ENCODE results near the gene C16orf74. TPM values are rescaled to one million over a fixed set of nuclear protein-coding genes. Genes with fewer than 3 reads are reported as not detected.

C16orf74 gene
- total RNA-seq, 1 donor from 2014 or later, result 4.7 TPM

DNA sequence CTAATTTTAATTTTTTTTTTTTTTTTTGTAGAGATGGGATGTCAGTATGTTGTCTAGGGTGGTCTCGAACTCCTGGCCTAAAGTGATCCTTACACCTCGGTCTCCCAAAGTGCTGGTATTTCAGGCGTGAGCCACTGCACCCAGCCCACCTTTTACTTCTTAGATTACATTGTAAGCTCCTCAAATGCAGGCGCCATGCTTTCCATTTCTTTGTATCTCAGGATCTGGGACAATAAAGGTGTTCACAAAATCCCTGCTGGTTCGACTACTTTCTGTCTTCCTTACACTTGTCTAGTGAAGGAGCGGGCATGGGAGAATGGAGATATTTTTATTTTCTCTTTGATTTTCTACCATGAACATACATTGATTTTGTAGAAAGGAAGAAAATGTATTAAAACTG, 23.2 kb upstream of the C16orf74 start:
- no peaks in the 10 kb centered on the region for H3K27me3 Mint-ChIP-seq (ENCODE audit: low read depth, unreplicated experiment)
- FAIRE-seq, result no peak

DNA sequence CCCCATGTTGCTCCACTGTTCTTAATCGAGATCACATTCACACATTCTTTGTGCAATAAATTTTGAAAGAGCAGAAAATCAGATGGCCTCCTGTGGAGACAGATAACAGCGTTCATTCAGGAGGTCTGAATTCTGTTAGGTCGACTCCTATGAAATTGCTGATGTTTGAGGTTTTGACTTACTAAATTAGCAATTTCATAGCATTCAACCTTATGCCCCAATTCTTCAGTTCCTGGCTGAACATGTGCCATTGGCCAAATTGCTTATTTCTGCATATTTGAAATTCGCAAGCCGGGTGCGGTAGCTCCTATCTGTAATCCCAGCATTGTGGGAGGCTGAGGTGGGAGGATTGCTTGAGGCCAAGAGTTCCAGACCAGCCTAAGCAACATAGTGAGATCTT, 22.1 kb upstream of the C16orf74 start:
- no peak overlapping the region for H3K4me2 ChIP-seq (ENCODE audit: low read length)
- no peak overlapping the region for H3K9ac ChIP-seq (ENCODE audit: low read length)
- TF ChIP-seq EZH2 (IDR thresholded peaks at IDR 0.05; ENCODE audit: insufficient read depth, low read length), result no peak
- TF ChIP-seq, protein P1, sequence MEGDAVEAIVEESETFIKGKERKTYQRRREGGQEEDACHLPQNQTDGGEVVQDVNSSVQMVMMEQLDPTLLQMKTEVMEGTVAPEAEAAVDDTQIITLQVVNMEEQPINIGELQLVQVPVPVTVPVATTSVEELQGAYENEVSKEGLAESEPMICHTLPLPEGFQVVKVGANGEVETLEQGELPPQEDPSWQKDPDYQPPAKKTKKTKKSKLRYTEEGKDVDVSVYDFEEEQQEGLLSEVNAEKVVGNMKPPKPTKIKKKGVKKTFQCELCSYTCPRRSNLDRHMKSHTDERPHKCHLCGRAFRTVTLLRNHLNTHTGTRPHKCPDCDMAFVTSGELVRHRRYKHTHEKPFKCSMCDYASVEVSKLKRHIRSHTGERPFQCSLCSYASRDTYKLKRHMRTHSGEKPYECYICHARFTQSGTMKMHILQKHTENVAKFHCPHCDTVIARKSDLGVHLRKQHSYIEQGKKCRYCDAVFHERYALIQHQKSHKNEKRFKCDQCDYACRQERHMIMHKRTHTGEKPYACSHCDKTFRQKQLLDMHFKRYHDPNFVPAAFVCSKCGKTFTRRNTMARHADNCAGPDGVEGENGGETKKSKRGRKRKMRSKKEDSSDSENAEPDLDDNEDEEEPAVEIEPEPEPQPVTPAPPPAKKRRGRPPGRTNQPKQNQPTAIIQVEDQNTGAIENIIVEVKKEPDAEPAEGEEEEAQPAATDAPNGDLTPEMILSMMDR (IDR thresholded peaks at IDR 0.05; ENCODE audit: insufficient read depth, low read depth, low read length), result no peak
- Mint-ChIP-seq H3K36me3 (ENCODE audit: low read depth, unreplicated experiment) (peaks cover 7% of the 10 kb centered on the region), H3K4me3 (ENCODE audit: unreplicated experiment) (no peak overlapping the region), H3K27me3 (ENCODE audit: low read depth, unreplicated experiment) (no peaks in the 10 kb centered on the region), H3K4me1 (ENCODE audit: low read depth, unreplicated experiment) (peaks cover 6% of the 10 kb centered on the region), H3K27ac (ENCODE audit: unreplicated experiment) (no peak overlapping the region), H3K9me3 (ENCODE audit: unreplicated experiment) (no peaks in the 10 kb centered on the region)
- H3K4me1 ChIP-seq (ENCODE audit: insufficient read depth, low read length), result peaks cover 8% of the 10 kb centered on the region
- DNase-seq (ENCODE audit: low read depth) (no peak), FAIRE-seq (no peak)
- no peaks in the 10 kb centered on the region for H3K9me3 ChIP-seq (ENCODE audit: insufficient read depth, low read depth, low read length)
- H3K36me3 ChIP-seq (ENCODE audit: insufficient read depth, low read length), result peaks cover 7% of the 10 kb centered on the region
- no peaks in the 10 kb centered on the region for H3K27me3 ChIP-seq (ENCODE audit: insufficient read depth, low read length)
- no peaks in the 10 kb centered on the region for H3K79me2 ChIP-seq (ENCODE audit: insufficient read depth, low read length)
- no peak overlapping the region for H3K27ac ChIP-seq (ENCODE audit: low read depth, low read length)
- H3K4me3 ChIP-seq (ENCODE audit: insufficient read depth, low read depth, low read length), result no peak overlapping the region
- H4K20me1 ChIP-seq (ENCODE audit: insufficient read depth, low read length), result peaks cover 8% of the 10 kb centered on the region
- H2AFZ ChIP-seq (ENCODE audit: low read depth, low read length), result no peak overlapping the region

More for the DNA sequence above, 23.2 kb upstream of the C16orf74 start:
- H3K79me2 ChIP-seq (ENCODE audit: insufficient read depth, low read length), result no peaks in the 10 kb centered on the region
- H3K36me3 Mint-ChIP-seq (ENCODE audit: low read depth, unreplicated experiment), result peaks cover 7% of the 10 kb centered on the region
- peaks cover 16% of the 10 kb centered on the region for H3K36me3 ChIP-seq (ENCODE audit: insufficient read depth, low read length)
- H3K4me3 Mint-ChIP-seq (ENCODE audit: unreplicated experiment), result no peak overlapping the region
- peaks cover 12% of the 10 kb centered on the region for H4K20me1 ChIP-seq (ENCODE audit: insufficient read depth, low read length)
- no peak overlapping the region for H3K27ac Mint-ChIP-seq (ENCODE audit: unreplicated experiment)
- H3K27ac ChIP-seq (ENCODE audit: low read depth, low read length), result no peak overlapping the region
- no peak overlapping the region for H3K4me2 ChIP-seq (ENCODE audit: low read length)
- H3K4me1 ChIP-seq (ENCODE audit: insufficient read depth, low read length), result peaks cover 10% of the 10 kb centered on the region
- TF ChIP-seq, protein P1 (IDR thresholded peaks at IDR 0.05; ENCODE audit: insufficient read depth, low read depth, low read length), result no peak
- TF ChIP-seq EZH2 (IDR thresholded peaks at IDR 0.05; ENCODE audit: insufficient read depth, low read length), result no peak
- H3K9ac ChIP-seq (ENCODE audit: low read length), result no peak overlapping the region
- H3K4me1 Mint-ChIP-seq (ENCODE audit: low read depth, unreplicated experiment), result peaks cover 15% of the 10 kb centered on the region
- H2AFZ ChIP-seq (ENCODE audit: low read depth, low read length), result no peak overlapping the region
- no peaks in the 10 kb centered on the region for H3K9me3 ChIP-seq (ENCODE audit: insufficient read depth, low read depth, low read length)
- no peaks in the 10 kb centered on the region for H3K27me3 ChIP-seq (ENCODE audit: insufficient read depth, low read length)
- H3K4me3 ChIP-seq (ENCODE audit: insufficient read depth, low read depth, low read length), result no peak overlapping the region
- DNase-seq (ENCODE audit: low read depth), result no peak
- H3K9me3 Mint-ChIP-seq (ENCODE audit: unreplicated experiment), result no peaks in the 10 kb centered on the region

DNA sequence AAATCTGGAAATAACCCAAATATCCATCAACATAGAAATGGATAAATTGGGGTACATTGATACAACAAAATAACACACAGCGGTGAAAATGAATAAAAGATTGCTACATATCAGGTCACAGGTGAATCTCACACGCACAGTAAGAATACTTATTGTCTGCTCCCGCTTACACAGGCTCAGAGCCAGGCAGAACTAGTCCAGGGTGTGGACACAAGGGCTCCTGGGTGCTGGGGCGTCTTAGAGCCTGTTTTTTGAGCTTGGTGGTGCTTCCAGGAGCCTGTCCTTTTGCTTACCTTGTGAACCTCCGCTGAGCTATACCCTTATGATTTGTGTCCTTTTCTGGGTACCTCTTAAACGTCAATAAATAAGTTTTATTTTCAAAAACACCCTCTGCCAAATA, 19.8 kb upstream of the C16orf74 start:
- Mint-ChIP-seq H3K36me3 (ENCODE audit: low read depth, unreplicated experiment) (peaks cover 7% of the 10 kb centered on the region), H3K4me1 (ENCODE audit: low read depth, unreplicated experiment) (peaks cover 8% of the 10 kb centered on the region), H3K4me3 (ENCODE audit: unreplicated experiment) (no peak overlapping the region), H3K27ac (ENCODE audit: unreplicated experiment) (no peak overlapping the region), H3K9me3 (ENCODE audit: unreplicated experiment) (no peaks in the 10 kb centered on the region), H3K27me3 (ENCODE audit: low read depth, unreplicated experiment) (no peaks in the 10 kb centered on the region)
- Histone ChIP-seq H3K4me2 (ENCODE audit: low read length) (no peak overlapping the region), H3K79me2 (ENCODE audit: insufficient read depth, low read length) (no peaks in the 10 kb centered on the region), H3K4me3 (ENCODE audit: insufficient read depth, low read depth, low read length) (no peak overlapping the region), H3K4me1 (ENCODE audit: insufficient read depth, low read length) (peaks cover 10% of the 10 kb centered on the region), H3K36me3 (ENCODE audit: insufficient read depth, low read length) (peaks cover 4% of the 10 kb centered on the region), H3K9ac (ENCODE audit: low read length) (no peak overlapping the region), H3K27ac (ENCODE audit: low read depth, low read length) (no peak overlapping the region), H2AFZ (ENCODE audit: low read depth, low read length) (no peak overlapping the region), H3K9me3 (ENCODE audit: insufficient read depth, low read depth, low read length) (no peaks in the 10 kb centered on the region), H3K27me3 (ENCODE audit: insufficient read depth, low read length) (no peaks in the 10 kb centered on the region), H4K20me1 (ENCODE audit: insufficient read depth, low read length) (no peaks in the 10 kb centered on the region)
- TF ChIP-seq, protein P1 (IDR thresholded peaks at IDR 0.05; ENCODE audit: insufficient read depth, low read depth, low read length), result no peak
- no peak for TF ChIP-seq EZH2 (IDR thresholded peaks at IDR 0.05; ENCODE audit: insufficient read depth, low read length)
- FAIRE-seq, result no peak
- DNase-seq (ENCODE audit: low read depth), result no peak
